Measurements from ENCODE around the gene CCDC127.

- TF ChIP-seq, protein P1, sequence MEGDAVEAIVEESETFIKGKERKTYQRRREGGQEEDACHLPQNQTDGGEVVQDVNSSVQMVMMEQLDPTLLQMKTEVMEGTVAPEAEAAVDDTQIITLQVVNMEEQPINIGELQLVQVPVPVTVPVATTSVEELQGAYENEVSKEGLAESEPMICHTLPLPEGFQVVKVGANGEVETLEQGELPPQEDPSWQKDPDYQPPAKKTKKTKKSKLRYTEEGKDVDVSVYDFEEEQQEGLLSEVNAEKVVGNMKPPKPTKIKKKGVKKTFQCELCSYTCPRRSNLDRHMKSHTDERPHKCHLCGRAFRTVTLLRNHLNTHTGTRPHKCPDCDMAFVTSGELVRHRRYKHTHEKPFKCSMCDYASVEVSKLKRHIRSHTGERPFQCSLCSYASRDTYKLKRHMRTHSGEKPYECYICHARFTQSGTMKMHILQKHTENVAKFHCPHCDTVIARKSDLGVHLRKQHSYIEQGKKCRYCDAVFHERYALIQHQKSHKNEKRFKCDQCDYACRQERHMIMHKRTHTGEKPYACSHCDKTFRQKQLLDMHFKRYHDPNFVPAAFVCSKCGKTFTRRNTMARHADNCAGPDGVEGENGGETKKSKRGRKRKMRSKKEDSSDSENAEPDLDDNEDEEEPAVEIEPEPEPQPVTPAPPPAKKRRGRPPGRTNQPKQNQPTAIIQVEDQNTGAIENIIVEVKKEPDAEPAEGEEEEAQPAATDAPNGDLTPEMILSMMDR (IDR thresholded peaks at IDR 0.05; ENCODE audit: extremely low read depth in 1 of 2, insufficient read depth in 1 of 2, low read depth in 1 of 2, low read length in 2 of 2): no peak
- TF ChIP-seq POLR2AphosphoS5 (IDR thresholded peaks at IDR 0.05; ENCODE audit: insufficient read depth, low read depth, low read length): no peak
- TF ChIP-seq POLR2A (IDR thresholded peaks at IDR 0.05; ENCODE audit: low read depth, low read length): no peak
- no peak for TF ChIP-seq EZH2 (IDR thresholded peaks at IDR 0.05; ENCODE audit: borderline replicate concordance, low read depth, low read length, severe bottlenecking)
- TF ChIP-seq MYC (IDR thresholded peaks at IDR 0.05; ENCODE audit: low read depth, low read length): no peak
- no peak for TF ChIP-seq GATA2 (IDR thresholded peaks at IDR 0.05; ENCODE audit: insufficient read depth, insufficient read length, low read depth, low read length)
Observed at GRCh38 chr5:231661-232060, 13.7 kb upstream of the CCDC127 start.

All from endothelial cell of umbilical vein (primary cell).